HT1080 (cell line): Measurements from ENCODE around the gene COG8. TPM values are rescaled to one million over a fixed set of nuclear protein-coding genes. Genes with fewer than 3 reads are reported as not detected.
A peak's percentile ranks its signal among the peaks of the same experiment; 100 is the strongest.
"Not testable (repeated sequence)": the region's sequence is repeated elsewhere in the genome, so short reads cannot be mapped to it uniquely, and the experiment has no call there.

ENCODE experiments used
- DNase-seq: peaks from one replicate; pipeline ENCODE4 v3.0.0-alpha.2; 2015; ENCODE audit warnings: low read depth
- total RNA-seq: library from RNA; depleted of rRNA; stranded (reverse); fragments of >200 nt; shearing (Covaris generic); gene quantifications from 2 replicates; pipeline ENCODE4 v1.2.3, GENCODE V29; 2014; rRNA removed

Gene COG8
- total RNA-seq, 1 experiment from 2014 or later: 79.0 TPM

DNA sequence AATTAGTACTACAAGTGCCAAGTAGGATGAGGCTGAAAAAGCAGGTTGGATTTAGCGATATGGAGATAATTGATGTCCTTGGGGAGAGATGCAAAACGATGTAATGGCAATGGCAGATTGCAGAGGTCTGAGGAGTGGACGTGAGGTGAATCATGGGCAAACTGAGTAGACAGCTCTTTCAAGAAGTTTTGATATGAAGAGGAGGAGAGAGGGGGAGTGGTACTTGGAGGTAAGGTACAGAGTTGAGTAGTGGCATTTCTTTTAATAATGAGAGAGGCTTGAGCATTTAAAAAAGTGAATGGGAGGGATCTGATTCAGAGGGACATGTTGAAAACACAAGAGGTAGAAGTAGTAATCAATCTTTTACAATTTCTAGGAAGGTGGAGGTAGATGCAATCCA, 46.0 kb downstream of the COG8 start:
- DNase-seq: no peak

DNA sequence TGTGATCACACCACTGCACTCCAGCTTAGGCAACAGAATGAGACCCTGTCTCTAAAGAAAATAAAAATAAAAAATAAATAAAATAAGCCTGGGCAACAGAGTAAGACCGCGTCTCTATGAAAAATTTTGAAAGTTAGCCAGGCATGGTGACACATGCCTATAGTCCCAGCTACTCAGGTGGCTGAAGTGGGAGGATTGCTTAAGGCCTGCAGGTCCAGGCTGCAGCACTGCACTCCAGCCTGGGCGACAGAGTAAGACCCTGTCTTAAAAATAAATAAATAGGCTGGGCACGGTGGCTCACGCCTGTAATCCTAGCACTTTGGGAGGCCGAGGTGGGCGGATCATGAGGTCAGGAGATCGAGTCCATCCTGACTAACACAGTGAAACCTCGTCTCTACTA, 47.7 kb downstream of the COG8 start:
- DNase-seq: not testable (repeated sequence)

DNA sequence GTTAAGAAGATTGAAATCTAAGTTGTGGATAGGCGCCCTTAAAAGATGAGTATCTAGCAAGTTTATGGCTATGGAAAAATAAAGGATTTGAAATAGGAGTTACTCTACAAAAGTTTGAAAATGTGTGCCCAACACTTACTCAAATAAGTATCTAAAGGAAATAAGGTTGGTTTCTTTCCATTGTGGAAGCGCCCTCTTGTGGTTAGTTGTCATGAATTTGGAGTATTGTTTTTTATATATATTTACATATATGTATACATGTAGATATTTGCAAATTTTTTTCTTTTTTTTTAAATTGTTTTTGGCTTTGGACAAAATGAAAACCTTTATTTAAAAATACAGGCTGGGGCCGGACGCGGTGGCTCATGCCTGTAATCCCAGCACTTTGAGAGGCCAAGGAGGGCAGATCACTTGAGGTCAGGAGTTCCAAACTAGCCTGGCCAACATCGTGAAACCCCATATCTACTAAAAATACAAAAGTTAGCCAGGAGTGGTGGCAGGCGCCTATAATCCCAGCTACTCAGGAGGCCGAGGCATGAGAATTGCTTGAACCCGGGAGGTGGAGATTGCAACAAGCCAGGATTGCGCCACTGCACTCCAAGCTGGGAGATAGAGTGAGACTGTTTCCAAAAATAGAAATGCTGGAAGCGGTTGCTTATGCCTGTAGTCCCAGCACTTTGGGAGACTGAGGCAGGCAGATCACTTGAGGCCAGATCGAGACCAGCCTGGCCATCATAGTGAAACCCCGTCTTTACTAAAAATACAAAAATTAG, 52.2 kb downstream of the COG8 start:
- DNase-seq: peak; percentile 32

DNA sequence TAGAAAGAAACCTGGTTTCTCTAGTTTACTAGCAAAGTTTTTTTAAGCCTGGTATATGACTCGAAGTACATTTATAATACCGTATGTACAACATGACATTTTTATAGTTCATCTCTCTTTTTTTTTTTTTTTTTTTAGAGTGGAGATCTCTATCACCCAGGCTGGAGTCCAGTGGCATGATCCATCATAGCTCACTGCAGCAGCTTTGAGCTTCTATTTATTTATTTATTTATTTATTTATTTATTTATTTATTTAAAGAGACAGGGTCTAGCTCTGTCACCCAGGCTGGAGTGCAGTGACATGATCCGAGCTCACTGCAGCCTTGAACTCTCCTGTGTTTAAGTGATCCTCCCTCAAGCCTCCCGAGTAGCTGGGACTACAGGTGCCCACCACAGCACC, 54.1 kb downstream of the COG8 start:
- no peak for DNase-seq

DNA sequence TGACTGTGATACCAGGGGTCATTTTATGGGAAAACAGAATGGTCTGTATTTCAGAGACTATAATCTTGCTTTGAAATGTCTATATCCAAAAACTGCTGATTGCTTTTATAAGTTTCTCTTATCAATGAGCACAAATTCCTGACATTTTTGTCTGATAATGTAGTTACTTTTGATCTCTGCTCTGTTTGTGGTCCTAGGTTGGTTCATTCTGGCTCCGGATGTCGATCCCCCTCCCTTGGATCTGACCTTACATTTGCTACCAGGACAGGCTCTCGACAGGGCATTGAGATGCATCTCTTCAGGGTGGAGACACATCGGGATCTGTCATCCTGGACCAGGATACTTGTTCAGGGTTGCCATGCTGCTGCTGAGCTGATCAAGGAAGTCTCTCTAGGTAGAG, 55.5 kb downstream of the COG8 start:
- no peak for DNase-seq

DNA sequence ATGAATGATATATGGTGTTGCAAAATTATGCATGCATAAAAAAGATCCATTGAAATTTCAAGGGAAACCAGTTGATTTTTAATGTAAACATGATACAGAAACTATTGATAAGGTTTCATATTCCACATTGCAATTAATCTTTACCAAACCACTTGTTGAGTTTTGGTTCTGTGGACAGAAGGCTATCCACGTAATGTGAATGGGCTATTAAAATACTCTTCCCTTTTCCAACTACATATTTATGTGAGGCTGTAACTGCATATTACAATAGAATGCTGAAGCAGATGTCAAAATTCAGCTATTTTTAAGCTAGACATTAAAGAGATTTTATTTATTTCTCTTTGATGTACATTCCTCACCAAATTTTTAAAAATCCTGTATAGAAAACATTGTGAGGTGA, 62.0 kb downstream of the COG8 start:
- no peak for DNase-seq

Other genes with a start within 250 kb of the COG8 start
- gene HAS3, start 233.9 kb downstream of the COG8 start, total RNA-seq: 3.4 and 4.1 TPM in 2 replicates
- gene CHTF8, start 207.0 kb downstream of the COG8 start, total RNA-seq: 51.6 and 191 TPM in 2 replicates
- gene UTP4, start 206.9 kb downstream of the COG8 start, total RNA-seq: 42.4 and 72.3 TPM in 2 replicates
- gene SNTB2, start 152.4 kb downstream of the COG8 start, total RNA-seq: 57.6 and 60.8 TPM in 2 replicates
- gene VPS4A, start 28.2 kb downstream of the COG8 start, total RNA-seq: 52.3 and 60.2 TPM in 2 replicates
- gene PDF, start 9.0 kb downstream of the COG8 start, total RNA-seq: 44.7 and 59.3 TPM in 2 replicates
- gene NIP7, start 208 bp upstream of the COG8 start, total RNA-seq: 70.3 and 76.0 TPM in 2 replicates
- 0.11 and 0.23 TPM in 2 replicates for gene TMED6, start 12.2 kb upstream of the COG8 start, total RNA-seq
- gene TERF2, start 46.4 kb upstream of the COG8 start, total RNA-seq: 9.6 and 15.9 TPM in 2 replicates
- gene CYB5B, start 85.1 kb upstream of the COG8 start, total RNA-seq: 112 and 136 TPM in 2 replicates
- gene NFAT5, start 226.4 kb upstream of the COG8 start, total RNA-seq: 4.2 and 5.8 TPM in 2 replicates